Mesenteric fat pad (tissue), 1 donor: ENCODE results near the gene GLCE. TPM values are rescaled to one million over a fixed set of nuclear protein-coding genes. Genes with fewer than 3 reads are reported as not detected.

Source experiments
- DNase-seq: peaks from one replicate; pipeline ENCODE4 v3.0.0-alpha.2; 2020; ENCODE audit warnings: low spot score
- total RNA-seq: library from RNA; stranded (reverse); fragmentation: NEBNext Ultra II Directional; extraction: Animal tissue kit (Norgen Biotek cat#: 25700); gene quantifications from one replicate; pipeline ENCODE4 v1.2.1, GENCODE V29; 2021
- donor health status: DM: yes; HTN: yes; CAD: no.

GLCE gene
- total RNA-seq, 1 donor from 2014 or later, result 14.3 TPM

- DNase-seq, result no peak
Measured at GRCh38 chr15:69265347-69265955, 105.0 kb downstream of the GLCE start.

- DNase-seq, result no peak
Measured at GRCh38 chr15:69271217-69271616, 110.8 kb downstream of the GLCE start.

GRCh38 chr15:69272139-69272538 lies 111.7 kb downstream of the GLCE start:
- DNase-seq, result no peak

- no peak for DNase-seq
Measured at GRCh38 chr15:69272891-69273290, 112.5 kb downstream of the GLCE start.

GRCh38 chr15:69275074-69275670 lies 114.7 kb downstream of the GLCE start:
- no peak for DNase-seq

- no peak for DNase-seq
Measured at GRCh38 chr15:69275933-69276560, 115.6 kb downstream of the GLCE start.

GRCh38 chr15:69277316-69277715 lies 116.9 kb downstream of the GLCE start:
- no peak for DNase-seq

GRCh38 chr15:69279636-69280035 lies 119.2 kb downstream of the GLCE start:
- DNase-seq, result no peak

- no peak for DNase-seq
Measured at GRCh38 chr15:69280783-69281182, 120.3 kb downstream of the GLCE start.

GRCh38 chr15:69282104-69282743 lies 121.8 kb downstream of the GLCE start:
- no peak for DNase-seq

- DNase-seq, result no peak
Measured at GRCh38 chr15:69285834-69286233, 125.4 kb downstream of the GLCE start.

GRCh38 chr15:69288011-69288410 lies 127.6 kb downstream of the GLCE start:
- no peak for DNase-seq

GRCh38 chr15:69288531-69289341 lies 128.3 kb downstream of the GLCE start:
- peak; percentile 77 for DNase-seq

GRCh38 chr15:69289342-69290146 lies 129.1 kb downstream of the GLCE start:
- DNase-seq, result peak; percentile 60

GRCh38 chr15:69290346-69291164 lies 130.1 kb downstream of the GLCE start:
- DNase-seq, result peak; percentile 77

- peak; percentile 74 for DNase-seq
Measured at GRCh38 chr15:69291651-69292050, 131.2 kb downstream of the GLCE start.

GRCh38 chr15:69292826-69293420 lies 132.5 kb downstream of the GLCE start:
- DNase-seq, result peak; percentile 69

GRCh38 chr15:69293741-69294615 lies 133.5 kb downstream of the GLCE start:
- peak; percentile 81 for DNase-seq
